ENCODE results near the gene FAM53A.

FAM53A gene

GRCh38 chr4:1656132-1656531, 28.0 kb downstream of the FAM53A start:
- no peak overlapping the region for H3K4me3 ChIP-seq (ENCODE audit: low read depth, low read length)
- no peak for TF ChIP-seq CTCF (IDR thresholded peaks at IDR 0.05; ENCODE audit: low read depth, low read length)

GRCh38 chr4:1655676-1656075, 28.4 kb downstream of the FAM53A start:
- no peak for TF ChIP-seq CTCF (IDR thresholded peaks at IDR 0.05; ENCODE audit: low read depth, low read length)
- H3K4me3 ChIP-seq (ENCODE audit: low read depth, low read length), result no peak overlapping the region

GRCh38 chr4:1655081-1655480, 29.0 kb downstream of the FAM53A start:
- no peak overlapping the region for H3K4me3 ChIP-seq (ENCODE audit: low read depth, low read length)
- TF ChIP-seq CTCF (IDR thresholded peaks at IDR 0.05; ENCODE audit: low read depth, low read length), result no peak

GRCh38 chr4:1654216-1654955, 29.7 kb downstream of the FAM53A start:
- no peak for TF ChIP-seq CTCF (IDR thresholded peaks at IDR 0.05; ENCODE audit: low read depth, low read length)
- no peak overlapping the region for H3K4me3 ChIP-seq (ENCODE audit: low read depth, low read length)

GRCh38 chr4:1653776-1654175, 30.3 kb downstream of the FAM53A start:
- TF ChIP-seq CTCF (IDR thresholded peaks at IDR 0.05; ENCODE audit: low read depth, low read length), result no peak

GRCh38 chr4:1652088-1652487, 32.0 kb downstream of the FAM53A start:
- no peak for TF ChIP-seq CTCF (IDR thresholded peaks at IDR 0.05; ENCODE audit: low read depth, low read length)
- no peak overlapping the region for H3K4me3 ChIP-seq (ENCODE audit: low read depth, low read length)

More at GRCh38 chr4:1653776-1654175, 30.3 kb downstream of the FAM53A start:
- no peak overlapping the region for H3K4me3 ChIP-seq (ENCODE audit: low read depth, low read length)

- TF ChIP-seq CTCF (IDR thresholded peaks at IDR 0.05; ENCODE audit: low read depth, low read length), result no peak
- H3K4me3 ChIP-seq (ENCODE audit: low read depth, low read length), result no peak overlapping the region
Measured at GRCh38 chr4:1651609-1652008, 32.5 kb downstream of the FAM53A start.
